MM.1S (cell line): Measurements from ENCODE around the gene RFPL1.

Source experiments
- DNase-seq: peaks from one replicate; pipeline ENCODE4 v3.0.0-alpha.2; 2015
- H2AFZ ChIP-seq: fragments of 300-600 bp; sonication (generic); 2 replicates; pipeline ENCODE4 v1.6.0; 2016; ENCODE audit warnings: antibody characterized with exemption, low read length
- H3F3A ChIP-seq: fragments of 300-600 bp; sonication (generic); 2 replicates; pipeline ENCODE4 v1.6.1; 2016; ENCODE audit warnings: mild to moderate bottlenecking, antibody characterized with exemption, low read length, moderate library complexity, mixed read lengths; ENCODE audit not compliant: insufficient read depth
- H3K27ac ChIP-seq: fragments of 300-600 bp; sonication (generic); 2 replicates; pipeline ENCODE4 v1.5.1; 2016; ENCODE audit warnings: mild to moderate bottlenecking, low read length
- H3K27me3 ChIP-seq: fragments of 300-600 bp; sonication (generic); replicated peaks from 2 replicates; pipeline ENCODE4 v1.6.0; 2016; ENCODE audit warnings: low read length; ENCODE audit not compliant: insufficient read depth
- H3K36me3 ChIP-seq: fragments of 300-600 bp; sonication (generic); replicated peaks from 2 replicates; pipeline ENCODE4 v1.6.1; 2016; ENCODE audit warnings: mild to moderate bottlenecking, low read length, mixed read lengths; ENCODE audit not compliant: insufficient read depth
- H3K4me1 ChIP-seq: fragments of 300-600 bp; sonication (generic); 2 replicates; pipeline ENCODE4 v1.6.1; 2016; ENCODE audit warnings: low read length, mixed read lengths
- H3K4me2 ChIP-seq: fragments of 300-600 bp; sonication (generic); 2 replicates; pipeline ENCODE4 v1.6.0; 2016; ENCODE audit warnings: low read depth, low read length
- H3K4me3 ChIP-seq: fragments of 300-600 bp; sonication (generic); 2 replicates; pipeline ENCODE4 v1.5.1; 2016; ENCODE audit warnings: low read length, mixed read lengths
- H3K79me2 ChIP-seq: fragments of 300-600 bp; sonication (generic); 2 replicates; pipeline ENCODE4 v1.6.1; 2016; ENCODE audit warnings: mixed run types, low read length, mixed read lengths
- H3K9ac ChIP-seq: fragments of 300-600 bp; sonication (generic); 2 replicates; pipeline ENCODE4 v1.6.1; 2016; ENCODE audit warnings: low read length, mixed read lengths
- H3K9me2 ChIP-seq: fragments of 300-600 bp; sonication (generic); replicated peaks from 2 replicates; pipeline ENCODE4 v1.6.1; 2016; ENCODE audit warnings: mild to moderate bottlenecking, low read length, mixed read lengths; ENCODE audit not compliant: insufficient read depth
- H3K9me3 ChIP-seq: fragments of 300-600 bp; sonication (generic); replicated peaks from 2 replicates; pipeline ENCODE4 v1.6.1; 2016; ENCODE audit warnings: mild to moderate bottlenecking, low read length, mixed read lengths; ENCODE audit not compliant: insufficient read depth
- H4K20me1 ChIP-seq: fragments of 300-600 bp; sonication (generic); 2 replicates; pipeline ENCODE4 v1.6.1; 2016; ENCODE audit warnings: mild to moderate bottlenecking, low read length, moderate library complexity, mixed read lengths; ENCODE audit not compliant: insufficient read depth
- EZH2 ChIP-seq: fragments of 300-600 bp; sonication (generic); optimal IDR thresholded peaks from 2 replicates; pipeline ENCODE3; 2017; ENCODE audit warnings: low read depth, mild to moderate bottlenecking, antibody characterized with exemption, low read length, mixed read lengths
- EZH2phosphoT487 ChIP-seq: fragments of 300-600 bp; sonication (generic); IDR thresholded peaks from 2 replicates; pipeline ENCODE4 v1.6.1; 2018; ENCODE audit warnings: antibody characterized with exemption, low read length
- TF ChIP-seq, protein P1 (sequence below): fragments of 300-600 bp; sonication (generic); IDR thresholded peaks from 2 replicates; pipeline ENCODE4 v1.5.1; 2016; ENCODE audit warnings: antibody characterized with exemption, low read length, mixed read lengths

Gene RFPL1

DNA sequence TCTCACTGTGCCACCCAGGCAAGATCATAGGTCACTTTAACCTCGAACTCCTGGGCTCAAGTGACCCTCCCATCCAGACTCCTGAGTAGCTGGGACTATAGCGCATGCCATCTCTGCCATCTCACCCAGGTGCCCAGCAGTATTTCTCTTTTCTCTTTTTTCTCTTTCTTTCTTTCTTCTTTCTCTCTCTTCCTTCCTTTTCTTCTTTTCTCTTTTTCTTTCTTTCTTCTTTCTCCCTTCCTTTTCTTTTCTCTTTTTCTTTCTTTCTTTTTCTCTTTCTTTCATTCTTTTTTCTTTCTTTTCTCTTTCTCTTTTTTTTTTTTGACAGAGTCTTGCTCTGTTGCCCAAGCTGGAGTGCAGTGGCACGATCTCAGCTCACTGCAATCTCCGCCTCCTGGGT lies 13.5 kb downstream of the RFPL1 start:
- Histone ChIP-seq H4K20me1 (no peaks in the 10 kb centered on the region), H3K4me1 (no peaks in the 10 kb centered on the region), H3F3A (no peaks in the 10 kb centered on the region), H3K27me3 (no peaks in the 10 kb centered on the region), H3K79me2 (no peaks in the 10 kb centered on the region), H3K9me3 (no peaks in the 10 kb centered on the region), H3K4me3 (no peak overlapping the region), H3K9me2 (no peaks in the 10 kb centered on the region), H3K27ac (no peak overlapping the region), H3K4me2 (no peak overlapping the region), H2AFZ (no peak overlapping the region), H3K36me3 (no peaks in the 10 kb centered on the region), H3K9ac (no peak overlapping the region)
- TF ChIP-seq, protein P1, sequence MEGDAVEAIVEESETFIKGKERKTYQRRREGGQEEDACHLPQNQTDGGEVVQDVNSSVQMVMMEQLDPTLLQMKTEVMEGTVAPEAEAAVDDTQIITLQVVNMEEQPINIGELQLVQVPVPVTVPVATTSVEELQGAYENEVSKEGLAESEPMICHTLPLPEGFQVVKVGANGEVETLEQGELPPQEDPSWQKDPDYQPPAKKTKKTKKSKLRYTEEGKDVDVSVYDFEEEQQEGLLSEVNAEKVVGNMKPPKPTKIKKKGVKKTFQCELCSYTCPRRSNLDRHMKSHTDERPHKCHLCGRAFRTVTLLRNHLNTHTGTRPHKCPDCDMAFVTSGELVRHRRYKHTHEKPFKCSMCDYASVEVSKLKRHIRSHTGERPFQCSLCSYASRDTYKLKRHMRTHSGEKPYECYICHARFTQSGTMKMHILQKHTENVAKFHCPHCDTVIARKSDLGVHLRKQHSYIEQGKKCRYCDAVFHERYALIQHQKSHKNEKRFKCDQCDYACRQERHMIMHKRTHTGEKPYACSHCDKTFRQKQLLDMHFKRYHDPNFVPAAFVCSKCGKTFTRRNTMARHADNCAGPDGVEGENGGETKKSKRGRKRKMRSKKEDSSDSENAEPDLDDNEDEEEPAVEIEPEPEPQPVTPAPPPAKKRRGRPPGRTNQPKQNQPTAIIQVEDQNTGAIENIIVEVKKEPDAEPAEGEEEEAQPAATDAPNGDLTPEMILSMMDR, result no peak
- no peak for DNase-seq

DNA sequence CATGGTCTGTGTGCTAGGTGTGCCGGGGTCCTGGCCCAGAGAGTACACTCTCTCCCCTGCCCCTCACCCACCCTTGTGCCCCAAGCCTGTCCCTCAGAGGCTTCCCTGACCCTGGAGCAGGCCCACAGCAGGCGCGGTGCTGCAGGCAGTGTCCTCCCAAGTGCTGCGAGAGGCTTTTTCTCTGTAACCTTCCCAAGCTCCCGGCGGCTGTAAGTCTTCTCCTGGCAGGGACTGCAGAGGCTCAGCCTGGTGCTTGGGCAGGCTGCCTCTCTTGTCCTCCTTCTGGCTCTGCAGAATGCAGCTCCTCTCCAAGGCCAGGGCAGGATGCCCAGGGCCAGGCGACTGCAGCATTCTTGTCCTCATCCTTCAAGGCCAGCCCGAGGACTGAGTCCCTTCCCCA lies 15.9 kb downstream of the RFPL1 start:
- H3K27me3 ChIP-seq, result no peaks in the 10 kb centered on the region
- no peak overlapping the region for H3K4me2 ChIP-seq
- no peaks in the 10 kb centered on the region for H3K36me3 ChIP-seq
- no peak for TF ChIP-seq EZH2
- TF ChIP-seq, protein P1, result no peak
- no peak for TF ChIP-seq EZH2phosphoT487
- H3K4me3 ChIP-seq, result no peak overlapping the region
- H3K9me2 ChIP-seq, result no peaks in the 10 kb centered on the region
- no peak overlapping the region for H2AFZ ChIP-seq
- no peaks in the 10 kb centered on the region for H3F3A ChIP-seq
- DNase-seq, result no peak
- H3K27ac ChIP-seq, result no peak overlapping the region
- no peaks in the 10 kb centered on the region for H3K79me2 ChIP-seq
- H3K4me1 ChIP-seq, result no peaks in the 10 kb centered on the region
- H4K20me1 ChIP-seq, result no peaks in the 10 kb centered on the region
- H3K9ac ChIP-seq, result no peak overlapping the region
- no peaks in the 10 kb centered on the region for H3K9me3 ChIP-seq

DNA sequence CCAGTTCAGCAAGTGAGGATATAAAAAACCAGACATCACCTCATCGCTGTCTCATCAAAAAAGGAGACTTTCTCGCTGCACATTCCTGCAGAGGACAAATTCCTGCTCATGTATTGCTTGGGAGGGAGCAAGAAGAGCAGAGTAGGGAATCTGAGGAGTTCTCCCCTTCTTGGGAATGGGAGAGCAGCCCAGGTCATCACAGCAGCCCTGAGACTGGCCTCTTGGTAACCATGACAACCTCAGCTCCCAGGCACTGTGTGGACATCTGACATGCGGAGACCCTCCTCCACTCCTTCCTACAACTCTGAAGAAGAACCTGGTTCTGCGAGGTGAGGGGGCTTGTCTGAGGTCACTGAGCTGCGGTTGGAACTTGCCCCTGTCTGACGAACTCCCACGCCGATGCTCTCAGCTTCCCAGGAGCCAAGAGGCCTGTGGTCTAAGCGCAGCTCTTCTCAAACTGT lies 17.9 kb downstream of the RFPL1 start:
- H3K9ac ChIP-seq, result no peak overlapping the region
- no peak overlapping the region for H3K4me3 ChIP-seq
- no peaks in the 10 kb centered on the region for H3K9me2 ChIP-seq
- H3K27ac ChIP-seq, result no peak overlapping the region
- no peak overlapping the region for H3K4me2 ChIP-seq
- no peak for TF ChIP-seq EZH2
- TF ChIP-seq EZH2phosphoT487, result no peak
- TF ChIP-seq, protein P1, result no peak
- no peaks in the 10 kb centered on the region for H3K36me3 ChIP-seq
- DNase-seq, result no peak
- no peaks in the 10 kb centered on the region for H3K9me3 ChIP-seq
- no peaks in the 10 kb centered on the region for H3K4me1 ChIP-seq
- H3K27me3 ChIP-seq, result no peaks in the 10 kb centered on the region
- H4K20me1 ChIP-seq, result no peaks in the 10 kb centered on the region
- no peaks in the 10 kb centered on the region for H3K79me2 ChIP-seq
- no peak overlapping the region for H2AFZ ChIP-seq
- H3F3A ChIP-seq, result no peaks in the 10 kb centered on the region
